HL-60 (cell line): ENCODE measurements around the gene HDGF.
A peak's percentile ranks its signal among the peaks of the same experiment; 100 is the strongest.

Experiments used
- DNase-seq, 2 experiments: peaks; one replicate each; pipeline ENCODE4 v3.0.0-alpha.2; 2010 to 2020; ENCODE audit warnings: low read depth in 1 of 2, low spot score in 1 of 2
- H3K27ac ChIP-seq: fragments of 250-450 bp; sonication (Bioruptor Pico); replicated peaks from 2 replicates; pipeline ENCODE4 v1.5.1; 2020; ENCODE audit warnings: mild to moderate bottlenecking, moderate library complexity
- H3K27me3 ChIP-seq: fragments of 250-450 bp; sonication (Bioruptor Pico); 2 replicates; pipeline ENCODE4 v1.5.1; 2021; ENCODE audit warnings: mild to moderate bottlenecking, moderate library complexity; ENCODE audit not compliant: insufficient read depth, poor library complexity, severe bottlenecking
- H3K4me3 ChIP-seq: replicated peaks from 2 replicates; pipeline ENCODE4 v1.5.1; 2011; ENCODE audit warnings: mild to moderate bottlenecking, control low read depth, low read length; ENCODE audit not compliant: insufficient read depth
- CTCF ChIP-seq: IDR thresholded peaks from one replicate; pipeline ENCODE4 v1.5.1; 2011; ENCODE audit warnings: low read length, control low read depth, inconsistent platforms; ENCODE audit not compliant: insufficient read depth
- GABPA ChIP-seq: IDR thresholded peaks from 2 replicates; pipeline ENCODE4 v1.6.1; 2012; ENCODE audit warnings: low read depth
- POLR2AphosphoS5 ChIP-seq: IDR thresholded peaks from 2 replicates; pipeline ENCODE4 v1.6.1; 2012; ENCODE audit warnings: low read depth
- REST ChIP-seq: IDR thresholded peaks from 2 replicates; pipeline ENCODE4 v1.6.1; 2012; ENCODE audit warnings: low read depth; ENCODE audit not compliant: insufficient replicate concordance
- SPI1 ChIP-seq: IDR thresholded peaks from 2 replicates; pipeline ENCODE4 v1.6.1; 2012; ENCODE audit warnings: low read depth, mild to moderate bottlenecking, borderline replicate concordance

The HDGF gene

GRCh38 chr1:156768610-156769295 lies 17.3 kb upstream of the HDGF start:
- Histone ChIP-seq H3K27ac (peak overlapping the region; percentile 91; the same call in 1 of the 2 replicates), H3K4me3 (peak overlapping the region; percentile 87), H3K27me3 (no peaks in the 10 kb centered on the region)
- TF ChIP-seq GABPA (no peak), CTCF (no peak), SPI1 (no peak)
- no peak for DNase-seq

GRCh38 chr1:156767879-156768604 lies 16.6 kb upstream of the HDGF start:
- DNase-seq: peak; percentile 31 to 41
- no peaks in the 10 kb centered on the region for H3K27me3 ChIP-seq
- TF ChIP-seq CTCF (no peak), REST (no peak), POLR2AphosphoS5 (no peak)

GRCh38 chr1:156767101-156767878 lies 15.8 kb upstream of the HDGF start, which contains the start of gene PRCC:
Gene PRCC, plus strand, starts transcription at chr1:156767535. Its CDS starts 237 bp downstream, at chr1:156767772.
- Histone ChIP-seq H3K4me3 (peak within 1 kb of the TSS; percentile 87), H3K27me3 (no peaks in the 10 kb centered on the region), H3K27ac (peak within 1 kb of the TSS; percentile 91)
- TF ChIP-seq GABPA (peak; percentile 73), SPI1 (peak; percentile 7; the same call in 1 of the 2 replicates), CTCF (no peak), POLR2AphosphoS5 (peak; percentile 62; the same call in 1 of the 2 replicates), REST (no peak)
- peak; percentile 100 for DNase-seq

More at GRCh38 chr1:156767879-156768604, 16.6 kb upstream of the HDGF start:
- peak overlapping the region; percentile 91 for H3K27ac ChIP-seq
- H3K4me3 ChIP-seq: peak overlapping the region; percentile 87
